IMR-90 (cell line): ENCODE measurements around the gene NUDT3. TPM values are rescaled to one million over a fixed set of nuclear protein-coding genes. Genes with fewer than 3 reads are reported as not detected.

Source experiments
- ATAC-seq: fragments of 200-7000 bp; cut with Tn5 transposase; 2 replicates; pipeline ENCODE4 v1.9.1; 2020; ENCODE audit warnings: low read depth, mild to moderate bottlenecking, moderate library complexity
- BruUV-seq: library from RNA; stranded (reverse); fragments of 400-500 nt; replicated peaks from 2 replicates; lab custom pipeline; 2021; lab: Mats Ljungman, UMichigan
- CTCF ChIA-PET: fragments of 300-600 bp; formaldehyde crosslinking; extraction: SDS; loops from one replicate; lab custom pipeline; 2021; ENCODE audit warnings: antibody characterized with exemption; lab: Yijun Ruan, JAX
- POLR2A ChIA-PET: fragments of 300-600 bp; sonication (Branson Sonifier 250); formaldehyde crosslinking; loops from one replicate; lab custom pipeline; 2022; ENCODE audit warnings: antibody characterized with exemption; ENCODE audit not compliant: unreplicated experiment; lab: Charles Lee
- DNase-seq: peaks from one replicate; pipeline ENCODE4 v3.0.0; 2013
- H2AFZ ChIP-seq: replicated peaks from 2 replicates; pipeline ENCODE3; 2013; ENCODE audit warnings: low read length, mild to moderate bottlenecking; ENCODE audit not compliant: poor library complexity
- H2AK5ac ChIP-seq: 2 replicates; pipeline ENCODE4 v1.6.1; 2013; ENCODE audit warnings: low read depth, low read length, inconsistent platforms
- H2AK9ac ChIP-seq: replicated peaks from 2 replicates; pipeline ENCODE3; 2013; ENCODE audit warnings: mild to moderate bottlenecking, low read depth, low read length, moderate library complexity; ENCODE audit not compliant: poor library complexity
- H2BK120ac ChIP-seq: 2 replicates; pipeline ENCODE4 v1.6.1; 2013; ENCODE audit warnings: low read depth, low read length, inconsistent platforms
- H2BK15ac ChIP-seq: 3 replicates; pipeline ENCODE4 v1.6.1; 2013; ENCODE audit warnings: low read depth, low read length, inconsistent platforms
- H2BK20ac ChIP-seq: 2 replicates; pipeline ENCODE4 v1.6.1; 2013; ENCODE audit warnings: low read depth, mild to moderate bottlenecking, inconsistent platforms, low read length, moderate library complexity
- H2BK5ac ChIP-seq: 2 replicates; pipeline ENCODE4 v1.6.1; 2013; ENCODE audit warnings: mild to moderate bottlenecking, low read depth, low read length, inconsistent platforms; ENCODE audit not compliant: poor library complexity, severe bottlenecking
- H3K14ac ChIP-seq: replicated peaks from 2 replicates; pipeline ENCODE4 v1.6.1; 2013; ENCODE audit warnings: low read depth, low read length, inconsistent platforms
- H3K18ac ChIP-seq: 2 replicates; pipeline ENCODE4 v1.6.1; 2013; ENCODE audit warnings: low read depth, low read length, control low read depth
- H3K23ac ChIP-seq: 2 replicates; pipeline ENCODE4 v1.6.1; 2013; ENCODE audit warnings: low read depth, low read length, inconsistent platforms
- H3K27ac ChIP-seq: 2 replicates; pipeline ENCODE4 v1.5.1; 2013; ENCODE audit warnings: mild to moderate bottlenecking, control low read depth, low read length; ENCODE audit not compliant: insufficient read depth
- H3K27me3 ChIP-seq: 2 replicates; pipeline ENCODE4 v1.6.1; 2013; ENCODE audit warnings: low read length; ENCODE audit not compliant: control insufficient read depth, insufficient read depth
- H3K36me3 ChIP-seq: 2 replicates; pipeline ENCODE4 v1.6.1; 2013; ENCODE audit warnings: low read length, mixed read lengths; ENCODE audit not compliant: control insufficient read depth, insufficient read depth
- H3K4ac ChIP-seq: 2 replicates; pipeline ENCODE4 v1.6.1; 2013; ENCODE audit warnings: low read depth, low read length, inconsistent platforms
- H3K4me1 ChIP-seq: 2 replicates; pipeline ENCODE4 v1.6.1; 2013; ENCODE audit warnings: low read length, mixed read lengths; ENCODE audit not compliant: control insufficient read depth, insufficient read depth
- H3K4me2 ChIP-seq: 2 replicates; pipeline ENCODE4 v1.6.1; 2013; ENCODE audit warnings: low read depth, mild to moderate bottlenecking, control low read depth, low read length, moderate library complexity
- H3K4me3 ChIP-seq: 2 replicates; pipeline ENCODE4 v1.5.1; 2013; ENCODE audit warnings: low read depth, mild to moderate bottlenecking, control low read depth, low read length, moderate library complexity; ENCODE audit not compliant: insufficient read depth
- H3K56ac ChIP-seq: 2 replicates; pipeline ENCODE4 v1.6.1; 2013; ENCODE audit warnings: low read length, inconsistent platforms; ENCODE audit not compliant: insufficient read depth; ENCODE audit errors: extremely low read depth
- H3K79me1 ChIP-seq, 2 experiments: 2 replicates each; pipeline ENCODE4 v1.6.1; 2013; ENCODE audit warnings: low read length in 2 of 2, inconsistent platforms in 1 of 2, low read depth in 1 of 2
- H3K9ac ChIP-seq: 2 replicates; pipeline ENCODE4 v1.6.1; 2013; ENCODE audit warnings: low read depth, low read length, control low read depth
- H3K9me1 ChIP-seq: 2 replicates; pipeline ENCODE4 v1.6.1; 2013; ENCODE audit warnings: low read length, inconsistent platforms; ENCODE audit not compliant: insufficient read depth
- H3K9me3 ChIP-seq: 2 replicates; pipeline ENCODE4 v1.6.1; 2013; ENCODE audit warnings: low read length; ENCODE audit not compliant: control insufficient read depth, insufficient read depth
- H4K20me1 ChIP-seq: 2 replicates; pipeline ENCODE4 v1.6.1; 2013; ENCODE audit warnings: low read length, inconsistent platforms; ENCODE audit not compliant: insufficient read depth
- H4K5ac ChIP-seq: 2 replicates; pipeline ENCODE4 v1.6.1; 2013; ENCODE audit warnings: mild to moderate bottlenecking, low read depth, low read length, control low read depth
- H4K8ac ChIP-seq, 2 experiments: 2 replicates each; pipeline ENCODE4 v1.6.1; 2013; ENCODE audit warnings: low read depth in 2 of 2, low read length in 2 of 2, control low read depth in 1 of 2, inconsistent platforms in 1 of 2
- H4K91ac ChIP-seq: 2 replicates; pipeline ENCODE4 v1.6.1; 2013; ENCODE audit warnings: low read depth, low read length, inconsistent platforms; ENCODE audit not compliant: insufficient read depth
- BHLHE40 ChIP-seq: fragments of 150-350 bp; IDR thresholded peaks from 2 replicates; pipeline ENCODE4 v1.6.1; 2016; ENCODE audit warnings: mild to moderate bottlenecking, low read depth, low read length
- WGBS, 2 experiments: methylation state at CpG; one replicate each; pipeline versions ENCODE4 v1.1.5 to v1.1.7; 2013; ENCODE audit warnings: missing lambda C conversion rate in 2 of 2; ENCODE audit not compliant: insufficient read length in 1 of 2; ENCODE audit errors: extremely low coverage in 2 of 2; 5-methylcytosine and 5-hydroxymethylcytosine counted together
- dilution Hi-C: fragments of 300-500 bp; cut with HindIII; formaldehyde crosslinking; loops from one replicate; pipeline ENCODE4 v1.14.3; 2018; ENCODE audit warnings: low sequenced_read_pairs; ENCODE audit not compliant: unreplicated experiment
- in situ Hi-C: fragments of 300-500 bp; cut with MboI; formaldehyde crosslinking; loops from 3 replicates; pipeline ENCODE4 v1.14.3; 2019; ENCODE audit warnings: low sequenced_read_pairs, inconsistent platforms, mixed read lengths
- intact Hi-C: fragments of 100-400 bp; cut with micrococcal nuclease; formaldehyde crosslinking; loops from 2 replicates; pipeline ENCODE4 v1.10.0; 2022
- polyA plus RNA-seq, 3 experiments: library from polyadenylated mRNA; depleted of rRNA; stranded (reverse); fragments of >200 nt; gene quantifications; 2 replicates each; pipeline ENCODE4 v1.2.3, GENCODE V29; 2012; ENCODE audit warnings: low replicate concordance in 1 of 3
- total RNA-seq: library from RNA; depleted of rRNA; stranded (reverse); fragments of >200 nt; gene quantifications from 2 replicates; pipeline ENCODE4 v1.2.3, GENCODE V29; 2012

Gene NUDT3
- total and polyA plus RNA-seq, 2 of the 4 experiments (the other 2 are of a cell fraction), result 10.1 to 17.2 TPM

GRCh38 chr6:34334796-34335416 lies 57.6 kb downstream of the NUDT3 start:
- CTCF ChIA-PET, result no interaction called here
- peaks cover 7% of the 10 kb centered on the region for H3K4me1 ChIP-seq
- dilution Hi-C loops, result no loop called here
- DNase-seq, result no peak
- intact Hi-C loops, result no loop called here
- TF ChIP-seq BHLHE40, result no peak
- H3K9me1 ChIP-seq, result peaks cover 18% of the 10 kb centered on the region
- WGBS, 2 experiments, result no CpG with 5 or more reads among the region's 3 CpGs
- H3K27ac ChIP-seq, result no peak overlapping the region
- no peak overlapping the region for H3K4me2 ChIP-seq
- H4K91ac ChIP-seq, result no peak overlapping the region
- ATAC-seq, result peak; percentile 46
- no peak overlapping the region for H3K14ac ChIP-seq
- in situ Hi-C loops, result no loop called here
- H3K27me3 ChIP-seq, result no peaks in the 10 kb centered on the region
- no peak overlapping the region for H2BK20ac ChIP-seq
- H2BK15ac ChIP-seq, result no peak overlapping the region
- no peak overlapping the region for H2AFZ ChIP-seq
- H3K9ac ChIP-seq, result no peak overlapping the region
- H2AK5ac ChIP-seq, result no peak overlapping the region
- H3K23ac ChIP-seq, result peak overlapping the region; percentile 24; the same call in 1 of the 2 replicates
- peaks cover 34 to 71% of the 10 kb centered on the region in 2 experiments for H3K79me1 ChIP-seq
- no TSS peak for BruUV-seq
- H4K20me1 ChIP-seq, result peaks cover 35% of the 10 kb centered on the region
- H4K5ac ChIP-seq, result no peak overlapping the region
- H3K36me3 ChIP-seq, result peaks cover 5% of the 10 kb centered on the region; the same call in 1 of the 2 replicates
- no peak overlapping the region for H3K18ac ChIP-seq
- no peak overlapping the region for H3K4ac ChIP-seq
- H3K56ac ChIP-seq, result no peak overlapping the region
- H2BK5ac ChIP-seq, result no peak overlapping the region
- POLR2A ChIA-PET, result no interaction called here
- H3K4me3 ChIP-seq, result no peak overlapping the region
- H2BK120ac ChIP-seq, result no peak overlapping the region
- no peak overlapping the region for H2AK9ac ChIP-seq
- H4K8ac ChIP-seq, result no peak overlapping the region
- H3K9me3 ChIP-seq, result no peaks in the 10 kb centered on the region
